ENCODE data around the gene DIABLO. TPM values are rescaled to one million over a fixed set of nuclear protein-coding genes. Genes with fewer than 3 reads are reported as not detected.
"Not testable (repeated sequence)": the region's sequence is repeated elsewhere in the genome, so short reads cannot be mapped to it uniquely, and the experiment has no call there.

Gene DIABLO
- total RNA-seq, 1 experiment from 2014 or later: 97.6 TPM

- intact Hi-C loops (cut with micrococcal nuclease): no loop called here
- Histone ChIP-seq H3K4me3 (ENCODE audit: low read length) (peak within 1 kb of the TSS; percentile 60), H3K27me3 (ENCODE audit: low read length) (no peaks in the 10 kb centered on the region), H3K4me1 (ENCODE audit: insufficient read depth, low read length) (no peaks in the 10 kb centered on the region), H3K27ac (ENCODE audit: low read length) (no peak within 1 kb of the TSS), H3F3A (ENCODE audit: low read length, unreplicated experiment) (no peaks in the 10 kb centered on the region), H3K36me3 (ENCODE audit: low read depth, low read length) (no peaks in the 10 kb centered on the region), H3K4me2 (ENCODE audit: low read length) (peak within 1 kb of the TSS; percentile 74), H3K79me2 (ENCODE audit: low read length) (no peaks in the 10 kb centered on the region), H3K9me3 (ENCODE audit: low read length) (no peaks in the 10 kb centered on the region), H3K9ac (ENCODE audit: low read length) (no peak within 1 kb of the TSS), H4K20me1 (ENCODE audit: low read length) (no peaks in the 10 kb centered on the region), H2AFZ (ENCODE audit: low read length) (peak within 1 kb of the TSS; percentile 68), H3K9me2 (replicated peaks; ENCODE audit: low read length) (no peaks in the 10 kb centered on the region)
- BruUV-seq (replicated peaks): no TSS peak
- DNase-seq (no peak), ATAC-seq (peak; percentile 66)
- ChIA-PET POLR2A (ENCODE audit: unreplicated experiment) (no interaction called here), CTCF (no interaction called here)
- TF ChIP-seq EZH2 (IDR thresholded peaks at IDR 0.05; ENCODE audit: low read length, unreplicated experiment) (no peak), EZH2phosphoT487 (IDR thresholded peaks at IDR 0.05; ENCODE audit: borderline replicate concordance, low read length) (no peak), CTCF (conservative IDR thresholded peaks at IDR 0.05; ENCODE audit: low read depth, low read length) (no peak)
Observed at GRCh38 chr12:122182887-122183587, 42.8 kb downstream of the DIABLO start, which contains the start of gene LRRC43. TSS of gene LRRC43 (plus strand) at chr12:122183123. CDS start at chr12:122183145, 22 bp downstream.

GRCh38 chr12:122176473-122176872, 49.4 kb downstream of the DIABLO start:
- H3K27me3 ChIP-seq (ENCODE audit: low read length); intact Hi-C loops (cut with micrococcal nuclease); H3K4me2 ChIP-seq (ENCODE audit: low read length); H2AFZ ChIP-seq (ENCODE audit: low read length); DNase-seq; BruUV-seq (replicated peaks); H3K4me3 ChIP-seq (ENCODE audit: low read length); H3K9ac ChIP-seq (ENCODE audit: low read length); H3K4me1 ChIP-seq (ENCODE audit: insufficient read depth, low read length); H3K9me3 ChIP-seq (ENCODE audit: low read length); POLR2A ChIA-PET (ENCODE audit: unreplicated experiment); H3F3A ChIP-seq (ENCODE audit: low read length, unreplicated experiment); H3K9me2 ChIP-seq (replicated peaks; ENCODE audit: low read length); H4K20me1 ChIP-seq (ENCODE audit: low read length); ATAC-seq; H3K27ac ChIP-seq (ENCODE audit: low read length); H3K36me3 ChIP-seq (ENCODE audit: low read depth, low read length); CTCF ChIA-PET; H3K79me2 ChIP-seq (ENCODE audit: low read length): not testable (repeated sequence)

DNA sequence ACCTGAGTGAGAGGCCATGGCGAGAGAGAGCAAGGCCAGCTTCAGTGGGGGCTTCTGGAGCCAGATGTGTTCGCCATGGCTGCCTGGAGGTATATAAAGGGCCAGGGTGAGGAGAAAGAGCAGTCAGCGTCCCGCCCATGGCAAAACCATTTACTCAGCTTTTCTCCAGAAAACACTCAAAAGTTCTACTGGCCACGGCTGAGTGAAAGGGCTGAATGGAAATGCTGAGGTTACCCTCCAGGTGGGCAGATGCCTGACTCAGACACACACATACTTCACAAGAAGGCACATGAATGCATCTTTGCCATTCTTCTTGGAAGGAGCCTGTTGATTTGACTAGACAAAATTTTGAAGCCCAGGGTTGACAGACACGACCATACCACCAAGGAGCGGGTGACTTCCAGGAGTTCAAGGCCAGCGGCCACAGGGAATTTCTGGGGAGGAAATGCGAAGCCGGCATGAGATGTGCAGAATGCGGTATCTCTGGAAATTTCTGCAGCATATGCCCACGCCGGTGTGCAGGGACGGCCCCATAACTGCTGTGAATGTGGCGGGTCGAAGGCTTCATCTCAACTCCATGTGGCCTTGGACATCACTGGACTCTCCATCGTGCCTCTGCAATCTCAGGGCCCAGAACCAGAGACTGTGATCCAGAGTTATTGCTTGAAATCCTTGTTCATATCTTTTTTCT, 51.6 kb downstream of the DIABLO start, which contains the start of gene IL31:
Gene IL31, minus strand, starts transcription at position 67 of the 691 bp plus-strand sequence. Its CDS starts 49 bp downstream, at position 18.
- CTCF ChIA-PET: interaction anchor here (0.5 kb wide), 1 partner anchor 43 kb away, joined by 3 read pairs; no protein-coding TSS in a partner anchor
- BruUV-seq (replicated peaks): no TSS peak
- ATAC-seq (no peak), DNase-seq (no peak)
- Histone ChIP-seq H2AFZ (ENCODE audit: low read length) (no peak within 1 kb of the TSS), H3K27me3 (ENCODE audit: low read length) (no peaks in the 10 kb centered on the region), H3K79me2 (ENCODE audit: low read length) (no peaks in the 10 kb centered on the region), H3K27ac (ENCODE audit: low read length) (no peak within 1 kb of the TSS), H3K4me1 (ENCODE audit: insufficient read depth, low read length) (no peaks in the 10 kb centered on the region), H3K36me3 (ENCODE audit: low read depth, low read length) (no peaks in the 10 kb centered on the region), H3K9ac (ENCODE audit: low read length) (no peak within 1 kb of the TSS), H3K9me2 (replicated peaks; ENCODE audit: low read length) (no peaks in the 10 kb centered on the region), H3F3A (ENCODE audit: low read length, unreplicated experiment) (no peaks in the 10 kb centered on the region), H3K9me3 (ENCODE audit: low read length) (no peaks in the 10 kb centered on the region), H4K20me1 (ENCODE audit: low read length) (no peaks in the 10 kb centered on the region), H3K4me3 (ENCODE audit: low read length) (no peak within 1 kb of the TSS), H3K4me2 (ENCODE audit: low read length) (no peak within 1 kb of the TSS)
- POLR2A ChIA-PET (ENCODE audit: unreplicated experiment): no interaction called here
- intact Hi-C loops (cut with micrococcal nuclease): no loop called here
- TF ChIP-seq EZH2phosphoT487 (IDR thresholded peaks at IDR 0.05; ENCODE audit: borderline replicate concordance, low read length) (no peak), CTCF (conservative IDR thresholded peaks at IDR 0.05; ENCODE audit: low read depth, low read length) (no peak), EZH2 (IDR thresholded peaks at IDR 0.05; ENCODE audit: low read length, unreplicated experiment) (no peak)

All from PC-3 (cell line).